ENCODE measurements around the gene MSH3.
"Not testable (repeated sequence)": the region's sequence is repeated elsewhere in the genome, so short reads cannot be mapped to it uniquely, and the experiment has no call there.

MSH3 gene

DNA sequence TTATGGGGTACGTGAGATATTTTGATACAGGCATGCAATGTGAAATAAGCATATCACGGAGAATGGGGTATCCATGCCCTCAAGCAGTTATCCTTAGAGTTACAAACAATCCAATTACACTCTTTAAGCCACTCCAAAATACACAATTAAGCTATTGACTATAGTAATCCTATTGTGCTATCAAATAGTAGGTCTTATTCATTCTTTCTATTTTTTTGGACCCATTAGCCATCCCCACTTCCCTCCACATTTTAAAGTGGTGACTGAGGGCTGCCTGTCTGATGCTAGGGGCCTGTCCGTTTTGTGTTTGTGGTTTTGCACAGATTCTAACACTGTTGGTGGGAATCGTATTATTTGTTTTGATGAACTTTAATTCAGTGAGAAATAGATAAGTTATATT, 130.0 kb downstream of the MSH3 start:
- H3F3A ChIP-seq (ENCODE audit: insufficient read depth, low read length): no peaks in the 10 kb centered on the region
- H3K9me2 ChIP-seq (replicated peaks; ENCODE audit: insufficient read depth, low read length): no peaks in the 10 kb centered on the region
- H3K79me2 ChIP-seq (ENCODE audit: low read length): no peaks in the 10 kb centered on the region
- no peak overlapping the region for H3K4me2 ChIP-seq (ENCODE audit: low read depth, low read length)
- H3K9ac ChIP-seq (ENCODE audit: low read length): no peak overlapping the region
- no peaks in the 10 kb centered on the region for H3K4me1 ChIP-seq (ENCODE audit: low read length)
- no peak for TF ChIP-seq EZH2phosphoT487 (IDR thresholded peaks at IDR 0.05; ENCODE audit: low read length)
- TF ChIP-seq, protein P1, sequence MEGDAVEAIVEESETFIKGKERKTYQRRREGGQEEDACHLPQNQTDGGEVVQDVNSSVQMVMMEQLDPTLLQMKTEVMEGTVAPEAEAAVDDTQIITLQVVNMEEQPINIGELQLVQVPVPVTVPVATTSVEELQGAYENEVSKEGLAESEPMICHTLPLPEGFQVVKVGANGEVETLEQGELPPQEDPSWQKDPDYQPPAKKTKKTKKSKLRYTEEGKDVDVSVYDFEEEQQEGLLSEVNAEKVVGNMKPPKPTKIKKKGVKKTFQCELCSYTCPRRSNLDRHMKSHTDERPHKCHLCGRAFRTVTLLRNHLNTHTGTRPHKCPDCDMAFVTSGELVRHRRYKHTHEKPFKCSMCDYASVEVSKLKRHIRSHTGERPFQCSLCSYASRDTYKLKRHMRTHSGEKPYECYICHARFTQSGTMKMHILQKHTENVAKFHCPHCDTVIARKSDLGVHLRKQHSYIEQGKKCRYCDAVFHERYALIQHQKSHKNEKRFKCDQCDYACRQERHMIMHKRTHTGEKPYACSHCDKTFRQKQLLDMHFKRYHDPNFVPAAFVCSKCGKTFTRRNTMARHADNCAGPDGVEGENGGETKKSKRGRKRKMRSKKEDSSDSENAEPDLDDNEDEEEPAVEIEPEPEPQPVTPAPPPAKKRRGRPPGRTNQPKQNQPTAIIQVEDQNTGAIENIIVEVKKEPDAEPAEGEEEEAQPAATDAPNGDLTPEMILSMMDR (IDR thresholded peaks at IDR 0.05; ENCODE audit: low read length): no peak
- TF ChIP-seq EZH2 (optimal IDR thresholded peaks at IDR 0.05; ENCODE audit: low read depth, low read length): no peak
- H3K27ac ChIP-seq (ENCODE audit: low read length): no peak overlapping the region
- H3K4me3 ChIP-seq (ENCODE audit: low read length): no peak overlapping the region
- no peak overlapping the region for H2AFZ ChIP-seq (ENCODE audit: low read length)
- DNase-seq: no peak
- H3K9me3 ChIP-seq (replicated peaks; ENCODE audit: insufficient read depth, low read length): no peaks in the 10 kb centered on the region
- H3K36me3 ChIP-seq (replicated peaks; ENCODE audit: insufficient read depth, low read length): no peaks in the 10 kb centered on the region
- no peaks in the 10 kb centered on the region for H4K20me1 ChIP-seq (ENCODE audit: insufficient read depth, low read length)
- no peaks in the 10 kb centered on the region for H3K27me3 ChIP-seq (replicated peaks; ENCODE audit: insufficient read depth, low read length)

DNA sequence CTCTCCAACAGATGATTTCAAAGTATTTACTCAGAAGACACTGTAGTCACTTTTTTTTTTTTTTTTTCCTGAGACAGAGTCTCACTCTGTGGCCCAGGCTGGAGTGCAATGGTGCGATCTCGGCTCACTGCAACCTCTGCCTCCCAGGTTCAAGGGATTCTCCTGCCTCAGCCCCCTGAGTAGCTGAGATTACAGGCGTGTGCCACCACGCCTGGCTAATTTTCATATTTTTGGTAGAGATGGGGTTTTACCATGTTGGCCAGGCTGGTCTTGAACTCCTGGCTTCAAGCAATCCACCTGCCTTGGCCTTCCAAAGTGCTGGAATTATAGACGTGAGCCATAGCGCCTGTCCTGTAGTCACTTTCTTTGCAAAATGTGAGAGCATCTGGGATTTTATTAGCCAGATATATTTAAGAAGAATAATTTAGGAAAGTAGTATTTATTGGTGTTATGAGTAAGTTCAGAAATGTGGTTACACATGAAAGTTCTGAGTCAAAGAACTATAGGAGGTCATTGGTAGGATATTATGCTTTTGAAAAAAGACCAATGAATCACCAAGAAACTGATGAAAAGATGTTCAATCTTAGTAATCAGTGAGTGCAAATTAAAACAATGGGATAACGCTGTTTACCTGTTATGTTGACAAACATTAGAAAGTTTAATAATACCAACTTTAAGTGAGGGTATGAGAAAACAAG, 135.0 kb downstream of the MSH3 start:
- not testable (repeated sequence) for H3K79me2 ChIP-seq (ENCODE audit: low read length); H3K9me3 ChIP-seq (replicated peaks; ENCODE audit: insufficient read depth, low read length); H3K9ac ChIP-seq (ENCODE audit: low read length); H3K27me3 ChIP-seq (replicated peaks; ENCODE audit: insufficient read depth, low read length); H3F3A ChIP-seq (ENCODE audit: insufficient read depth, low read length); H3K4me1 ChIP-seq (ENCODE audit: low read length); H3K9me2 ChIP-seq (replicated peaks; ENCODE audit: insufficient read depth, low read length); H3K4me2 ChIP-seq (ENCODE audit: low read depth, low read length); H4K20me1 ChIP-seq (ENCODE audit: insufficient read depth, low read length); H2AFZ ChIP-seq (ENCODE audit: low read length); DNase-seq; H3K27ac ChIP-seq (ENCODE audit: low read length); H3K4me3 ChIP-seq (ENCODE audit: low read length); H3K36me3 ChIP-seq (replicated peaks; ENCODE audit: insufficient read depth, low read length)

DNA sequence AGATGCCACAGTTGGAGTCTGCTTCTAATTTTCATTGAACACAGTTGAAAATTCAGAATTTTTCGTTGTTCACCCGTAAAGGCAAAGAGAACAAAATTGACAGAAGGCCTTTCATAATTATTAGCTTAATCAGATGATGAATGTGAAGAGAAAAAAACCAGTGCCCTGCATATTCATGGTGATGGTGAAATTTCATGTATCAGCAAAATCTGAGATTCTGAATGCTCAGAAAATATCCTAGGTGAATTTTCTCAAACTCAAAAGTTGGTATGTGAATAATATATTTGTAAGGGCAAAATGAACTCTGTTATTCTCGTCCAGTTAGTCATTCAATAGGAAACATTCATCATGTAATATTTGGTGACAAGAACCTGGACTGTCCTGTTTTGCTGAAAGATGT, 136.2 kb downstream of the MSH3 start:
- H3F3A ChIP-seq (ENCODE audit: insufficient read depth, low read length): no peaks in the 10 kb centered on the region
- H2AFZ ChIP-seq (ENCODE audit: low read length): no peak overlapping the region
- no peak for TF ChIP-seq EZH2phosphoT487 (IDR thresholded peaks at IDR 0.05; ENCODE audit: low read length)
- no peak for TF ChIP-seq EZH2 (optimal IDR thresholded peaks at IDR 0.05; ENCODE audit: low read depth, low read length)
- TF ChIP-seq, protein P1 (IDR thresholded peaks at IDR 0.05; ENCODE audit: low read length): no peak
- H3K4me1 ChIP-seq (ENCODE audit: low read length): no peaks in the 10 kb centered on the region
- no peaks in the 10 kb centered on the region; the same call in 1 of the 2 replicates for H3K36me3 ChIP-seq (replicated peaks; ENCODE audit: insufficient read depth, low read length)
- no peak for DNase-seq
- no peak overlapping the region for H3K27ac ChIP-seq (ENCODE audit: low read length)
- no peak overlapping the region for H3K9ac ChIP-seq (ENCODE audit: low read length)
- no peaks in the 10 kb centered on the region for H4K20me1 ChIP-seq (ENCODE audit: insufficient read depth, low read length)
- H3K9me2 ChIP-seq (replicated peaks; ENCODE audit: insufficient read depth, low read length): no peaks in the 10 kb centered on the region
- no peak overlapping the region for H3K4me3 ChIP-seq (ENCODE audit: low read length)
- no peak overlapping the region for H3K4me2 ChIP-seq (ENCODE audit: low read depth, low read length)
- H3K27me3 ChIP-seq (replicated peaks; ENCODE audit: insufficient read depth, low read length): no peaks in the 10 kb centered on the region
- H3K9me3 ChIP-seq (replicated peaks; ENCODE audit: insufficient read depth, low read length): no peaks in the 10 kb centered on the region
- H3K79me2 ChIP-seq (ENCODE audit: low read length): no peaks in the 10 kb centered on the region

DNA sequence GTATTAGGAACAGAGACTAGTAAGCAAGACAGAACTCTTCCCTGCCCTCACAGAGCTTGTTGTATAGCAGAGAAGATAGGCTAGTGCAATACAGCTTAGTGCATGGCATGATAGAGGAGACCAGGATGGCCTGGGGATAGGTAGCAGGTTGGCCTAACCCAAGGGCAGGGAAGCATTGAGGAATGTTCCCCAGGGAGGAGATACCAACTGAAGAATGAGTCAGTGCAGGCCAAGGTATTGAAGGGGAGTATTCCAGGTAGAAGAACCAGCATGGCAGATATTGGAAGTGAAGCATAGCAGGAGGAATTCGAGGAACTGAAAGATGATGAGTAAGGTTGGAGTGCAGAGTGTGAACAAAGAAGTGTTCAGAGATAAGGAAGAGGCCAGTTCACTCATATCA, 138.9 kb downstream of the MSH3 start:
- Histone ChIP-seq H3K4me1 (ENCODE audit: low read length) (no peaks in the 10 kb centered on the region), H3K9ac (ENCODE audit: low read length) (no peak overlapping the region), H3K9me2 (replicated peaks; ENCODE audit: insufficient read depth, low read length) (no peaks in the 10 kb centered on the region), H3F3A (ENCODE audit: insufficient read depth, low read length) (no peaks in the 10 kb centered on the region), H3K36me3 (replicated peaks; ENCODE audit: insufficient read depth, low read length) (no peaks in the 10 kb centered on the region; the same call in 1 of the 2 replicates), H3K4me3 (ENCODE audit: low read length) (no peak overlapping the region), H4K20me1 (ENCODE audit: insufficient read depth, low read length) (no peaks in the 10 kb centered on the region), H3K79me2 (ENCODE audit: low read length) (no peaks in the 10 kb centered on the region), H3K9me3 (replicated peaks; ENCODE audit: insufficient read depth, low read length) (no peaks in the 10 kb centered on the region), H3K27ac (ENCODE audit: low read length) (no peak overlapping the region), H2AFZ (ENCODE audit: low read length) (no peak overlapping the region), H3K27me3 (replicated peaks; ENCODE audit: insufficient read depth, low read length) (no peaks in the 10 kb centered on the region), H3K4me2 (ENCODE audit: low read depth, low read length) (no peak overlapping the region)
- DNase-seq: no peak
- TF ChIP-seq EZH2 (optimal IDR thresholded peaks at IDR 0.05; ENCODE audit: low read depth, low read length): no peak
- TF ChIP-seq EZH2phosphoT487 (IDR thresholded peaks at IDR 0.05; ENCODE audit: low read length): no peak
- TF ChIP-seq, protein P1 (IDR thresholded peaks at IDR 0.05; ENCODE audit: low read length): no peak
